ENCODE measurements around the gene PRRC2A. TPM values are rescaled to one million over a fixed set of nuclear protein-coding genes. Genes with fewer than 3 reads are reported as not detected.

The PRRC2A gene
- polyA plus RNA-seq, 1 donor (not counting 4 experiments of a cell fraction or from before 2014, with no cell fraction given): 20.5 TPM

DNA sequence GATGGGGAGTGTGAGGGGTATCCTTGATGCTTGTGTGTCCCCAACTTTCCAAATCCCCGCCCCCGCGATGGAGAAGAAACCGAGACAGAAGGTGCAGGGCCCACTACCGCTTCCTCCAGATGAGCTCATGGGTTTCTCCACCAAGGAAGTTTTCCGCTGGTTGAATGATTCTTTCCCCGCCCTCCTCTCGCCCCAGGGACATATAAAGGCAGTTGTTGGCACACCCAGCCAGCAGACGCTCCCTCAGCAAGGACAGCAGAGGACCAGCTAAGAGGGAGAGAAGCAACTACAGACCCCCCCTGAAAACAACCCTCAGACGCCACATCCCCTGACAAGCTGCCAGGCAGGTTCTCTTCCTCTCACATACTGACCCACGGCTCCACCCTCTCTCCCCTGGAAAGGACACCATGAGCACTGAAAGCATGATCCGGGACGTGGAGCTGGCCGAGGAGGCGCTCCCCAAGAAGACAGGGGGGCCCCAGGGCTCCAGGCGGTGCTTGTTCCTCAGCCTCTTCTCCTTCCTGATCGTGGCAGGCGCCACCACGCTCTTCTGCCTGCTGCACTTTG, 45.1 kb upstream of the PRRC2A start, which contains the start of gene TNF:
Gene TNF (plus strand): TSS at position 231 of the 567 bp plus-strand sequence. CDS start 177 bp downstream, at position 408.
- Histone ChIP-seq H4K20me1 (ENCODE audit: control insufficient read depth, extremely low read depth, insufficient read depth, low read length) (no peaks in the 10 kb centered on the region), H3K9me3 (ENCODE audit: control insufficient read depth, low read depth, low read length) (no peaks in the 10 kb centered on the region), H3K4me3 (ENCODE audit: control insufficient read depth in 2 of 3, extremely low read depth in 1 of 3, insufficient read depth in 2 of 3, low read depth in 1 of 3, low read length in 3 of 3) (peak within 1 kb of the TSS; percentile 29 to 59 (median 44)), H3K79me2 (ENCODE audit: control insufficient read depth, insufficient read depth, low read length) (no peaks in the 10 kb centered on the region), H3K4me2 (ENCODE audit: control insufficient read depth, extremely low read depth, insufficient read depth, low read depth, low read length) (peak within 1 kb of the TSS; percentile 80), H3K36me3 (ENCODE audit: control insufficient read depth in 2 of 2, extremely low read depth in 1 of 2, insufficient read depth in 2 of 2, low read length in 2 of 2) (no peaks in the 10 kb centered on the region), H3K27me3 (ENCODE audit: control insufficient read depth, extremely low read depth, insufficient read depth, low read length) (no peaks in the 10 kb centered on the region), H3K9ac (ENCODE audit: control insufficient read depth, extremely low read depth, insufficient read depth, low read length) (peak within 1 kb of the TSS; percentile 48), H3K9me1 (ENCODE audit: control insufficient read depth, extremely low read depth, insufficient read depth, low read length) (no peaks in the 10 kb centered on the region), H3K4me1 (ENCODE audit: control insufficient read depth, extremely low read depth, insufficient read depth, low read length) (peaks cover 19% of the 10 kb centered on the region), H3K27ac (ENCODE audit: control insufficient read depth, insufficient read depth, low read length) (peak within 1 kb of the TSS; percentile 13), H2AFZ (ENCODE audit: control insufficient read depth, low read length) (peak within 1 kb of the TSS; percentile 79)
- dilution Hi-C loops (cut with MboI; ENCODE audit: extremely low pct_ligation_motif_present, low sequenced_read_pairs): no loop called here
- peak; percentile 56 for FAIRE-seq
- TF ChIP-seq, protein P1, sequence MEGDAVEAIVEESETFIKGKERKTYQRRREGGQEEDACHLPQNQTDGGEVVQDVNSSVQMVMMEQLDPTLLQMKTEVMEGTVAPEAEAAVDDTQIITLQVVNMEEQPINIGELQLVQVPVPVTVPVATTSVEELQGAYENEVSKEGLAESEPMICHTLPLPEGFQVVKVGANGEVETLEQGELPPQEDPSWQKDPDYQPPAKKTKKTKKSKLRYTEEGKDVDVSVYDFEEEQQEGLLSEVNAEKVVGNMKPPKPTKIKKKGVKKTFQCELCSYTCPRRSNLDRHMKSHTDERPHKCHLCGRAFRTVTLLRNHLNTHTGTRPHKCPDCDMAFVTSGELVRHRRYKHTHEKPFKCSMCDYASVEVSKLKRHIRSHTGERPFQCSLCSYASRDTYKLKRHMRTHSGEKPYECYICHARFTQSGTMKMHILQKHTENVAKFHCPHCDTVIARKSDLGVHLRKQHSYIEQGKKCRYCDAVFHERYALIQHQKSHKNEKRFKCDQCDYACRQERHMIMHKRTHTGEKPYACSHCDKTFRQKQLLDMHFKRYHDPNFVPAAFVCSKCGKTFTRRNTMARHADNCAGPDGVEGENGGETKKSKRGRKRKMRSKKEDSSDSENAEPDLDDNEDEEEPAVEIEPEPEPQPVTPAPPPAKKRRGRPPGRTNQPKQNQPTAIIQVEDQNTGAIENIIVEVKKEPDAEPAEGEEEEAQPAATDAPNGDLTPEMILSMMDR (optimal IDR thresholded peaks at IDR 0.05 in 1 of 3, IDR thresholded peaks at IDR 0.05 in 1 of 3, conservative IDR thresholded peaks at IDR 0.05 in 1 of 3; ENCODE audit: extremely low read depth in 1 of 3, insufficient read depth in 2 of 3, low read length in 3 of 3): no peak
- TF ChIP-seq EZH2 (IDR thresholded peaks at IDR 0.05; ENCODE audit: low read length): no peak
- DNase-seq (ENCODE audit: low read depth, low spot score): no peak

DNA sequence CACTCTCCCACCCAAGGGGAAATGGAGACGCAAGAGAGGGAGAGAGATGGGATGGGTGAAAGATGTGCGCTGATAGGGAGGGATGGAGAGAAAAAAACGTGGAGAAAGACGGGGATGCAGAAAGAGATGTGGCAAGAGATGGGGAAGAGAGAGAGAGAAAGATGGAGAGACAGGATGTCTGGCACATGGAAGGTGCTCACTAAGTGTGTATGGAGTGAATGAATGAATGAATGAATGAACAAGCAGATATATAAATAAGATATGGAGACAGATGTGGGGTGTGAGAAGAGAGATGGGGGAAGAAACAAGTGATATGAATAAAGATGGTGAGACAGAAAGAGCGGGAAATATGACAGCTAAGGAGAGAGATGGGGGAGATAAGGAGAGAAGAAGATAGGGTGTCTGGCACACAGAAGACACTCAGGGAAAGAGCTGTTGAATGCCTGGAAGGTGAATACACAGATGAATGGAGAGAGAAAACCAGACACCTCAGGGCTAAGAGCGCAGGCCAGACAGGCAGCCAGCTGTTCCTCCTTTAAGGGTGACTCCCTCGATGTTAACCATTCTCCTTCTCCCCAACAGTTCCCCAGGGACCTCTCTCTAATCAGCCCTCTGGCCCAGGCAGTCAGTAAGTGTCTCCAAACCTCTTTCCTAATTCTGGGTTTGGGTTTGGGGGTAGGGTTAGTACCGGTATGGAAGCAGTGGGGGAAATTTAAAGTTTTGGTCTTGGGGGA, 44.4 kb upstream of the PRRC2A start:
- H3K36me3 ChIP-seq (ENCODE audit: control insufficient read depth in 2 of 2, extremely low read depth in 1 of 2, insufficient read depth in 2 of 2, low read length in 2 of 2): no peaks in the 10 kb centered on the region
- DNase-seq (ENCODE audit: low read depth, low spot score) (no peak), FAIRE-seq (no peak)
- no peak overlapping the region for H3K27ac ChIP-seq (ENCODE audit: control insufficient read depth, insufficient read depth, low read length)
- H3K79me2 ChIP-seq (ENCODE audit: control insufficient read depth, insufficient read depth, low read length): no peaks in the 10 kb centered on the region
- no peaks in the 10 kb centered on the region for H3K27me3 ChIP-seq (ENCODE audit: control insufficient read depth, extremely low read depth, insufficient read depth, low read length)
- dilution Hi-C loops (cut with MboI; ENCODE audit: extremely low pct_ligation_motif_present, low sequenced_read_pairs): no loop called here
- no peak for TF ChIP-seq EZH2 (IDR thresholded peaks at IDR 0.05; ENCODE audit: low read length)
- TF ChIP-seq, protein P1 (optimal IDR thresholded peaks at IDR 0.05 in 1 of 3, IDR thresholded peaks at IDR 0.05 in 1 of 3, conservative IDR thresholded peaks at IDR 0.05 in 1 of 3; ENCODE audit: extremely low read depth in 1 of 3, insufficient read depth in 2 of 3, low read length in 3 of 3): no peak
- H3K4me2 ChIP-seq (ENCODE audit: control insufficient read depth, extremely low read depth, insufficient read depth, low read depth, low read length): peak overlapping the region; percentile 80
- H3K9me1 ChIP-seq (ENCODE audit: control insufficient read depth, extremely low read depth, insufficient read depth, low read length): no peaks in the 10 kb centered on the region
- H3K9me3 ChIP-seq (ENCODE audit: control insufficient read depth, low read depth, low read length): no peaks in the 10 kb centered on the region
- peaks cover 19% of the 10 kb centered on the region for H3K4me1 ChIP-seq (ENCODE audit: control insufficient read depth, extremely low read depth, insufficient read depth, low read length)
- peak overlapping the region; percentile 79 for H2AFZ ChIP-seq (ENCODE audit: control insufficient read depth, low read length)
- H3K4me3 ChIP-seq (ENCODE audit: control insufficient read depth in 2 of 3, extremely low read depth in 1 of 3, insufficient read depth in 2 of 3, low read depth in 1 of 3, low read length in 3 of 3): peak overlapping the region; percentile 29 to 59 (median 44)
- peak overlapping the region; percentile 48 for H3K9ac ChIP-seq (ENCODE audit: control insufficient read depth, extremely low read depth, insufficient read depth, low read length)
- H4K20me1 ChIP-seq (ENCODE audit: control insufficient read depth, extremely low read depth, insufficient read depth, low read length): no peaks in the 10 kb centered on the region
